WTC11 (cell line): ENCODE measurements around the gene TBC1D1. TPM values are rescaled to one million over a fixed set of nuclear protein-coding genes. Genes with fewer than 3 reads are reported as not detected.

ENCODE experiments used
- ATAC-seq: fragments of 200-7000 bp; cut with Tn5 transposase; 2 replicates; pipeline ENCODE4 v1.10.0; 2021; ENCODE audit warnings: mild to moderate bottlenecking, moderate library complexity
- CTCF ChIA-PET: fragments of 300-600 bp; sonication (Branson Sonifier 250); formaldehyde crosslinking; loops from one replicate; lab custom pipeline; 2021; ENCODE audit warnings: antibody characterized with exemption; lab: Charles Lee
- POLR2A ChIA-PET: fragments of 350-600 bp; sonication (Branson Sonifier 250); formaldehyde crosslinking; loops from one replicate; lab custom pipeline; 2021; ENCODE audit warnings: antibody characterized with exemption; lab: Charles Lee
- DNase-seq: peaks from one replicate; pipeline ENCODE4 v3.0.0; 2021; ENCODE audit warnings: low spot score
- H3K27ac Mint-ChIP-seq: 2 replicates; pipeline ENCODE4 v1.8.0; 2021; ENCODE audit warnings: mixed read lengths
- H3K27me3 Mint-ChIP-seq: 2 replicates; pipeline ENCODE4 v1.8.0; 2021; ENCODE audit warnings: low read depth, mild to moderate bottlenecking, moderate library complexity, mixed read lengths
- H3K36me3 Mint-ChIP-seq: 2 replicates; pipeline ENCODE4 v1.8.0; 2021; ENCODE audit warnings: mixed read lengths
- H3K4me1 Mint-ChIP-seq: 2 replicates; pipeline ENCODE4 v1.8.0; 2022; ENCODE audit warnings: mixed read lengths
- H3K4me3 Mint-ChIP-seq: 2 replicates; pipeline ENCODE4 v1.8.0; 2021; ENCODE audit warnings: mild to moderate bottlenecking, moderate library complexity, mixed read lengths
- H3K9me3 Mint-ChIP-seq: 2 replicates; pipeline ENCODE4 v1.8.0; 2021; ENCODE audit warnings: mixed read lengths
- E2F4 ChIP-seq: sonication (generic); formaldehyde crosslinking; IDR thresholded peaks from 2 replicates; pipeline ENCODE4 v1.8.1; 2022; ENCODE audit warnings: low read depth, mild to moderate bottlenecking, moderate library complexity, missing genetic modification reagents, borderline replicate concordance
- ELF4 ChIP-seq: sonication (generic); formaldehyde crosslinking; IDR thresholded peaks from 2 replicates; pipeline ENCODE4 v1.8.1; 2022; ENCODE audit warnings: low read depth, mild to moderate bottlenecking, moderate library complexity, missing genetic modification reagents
- FOXJ3 ChIP-seq: sonication (generic); formaldehyde crosslinking; IDR thresholded peaks from 2 replicates; pipeline ENCODE4 v1.9.0; 2021; ENCODE audit warnings: missing genetic modification reagents, mild to moderate bottlenecking, borderline replicate concordance
- FOXP1 ChIP-seq: sonication (generic); formaldehyde crosslinking; IDR thresholded peaks from 2 replicates; pipeline ENCODE4 v1.8.0; 2022; ENCODE audit warnings: missing genetic modification reagents, mild to moderate bottlenecking, moderate library complexity, borderline replicate concordance
- JAZF1 ChIP-seq: fragments of 250-450 bp; sonication (Bioruptor Pico); IDR thresholded peaks from 2 replicates; pipeline ENCODE4 v1.9.0; 2021; ENCODE audit warnings: moderate library complexity, mild to moderate bottlenecking, inconsistent platforms
- KAT7 ChIP-seq: sonication (generic); formaldehyde crosslinking; IDR thresholded peaks from 2 replicates; pipeline ENCODE4 v1.8.1; 2023; ENCODE audit warnings: missing genetic modification reagents, mild to moderate bottlenecking, borderline replicate concordance
- MXD4 ChIP-seq: fragments of 250-450 bp; sonication (Bioruptor Pico); IDR thresholded peaks from 2 replicates; pipeline ENCODE4 v1.8.0; 2021; ENCODE audit warnings: mild to moderate bottlenecking, moderate library complexity, borderline replicate concordance
- NR2C2 ChIP-seq: sonication (generic); formaldehyde crosslinking; IDR thresholded peaks from 2 replicates; pipeline ENCODE4 v1.8.0; 2022; ENCODE audit warnings: mild to moderate bottlenecking, missing genetic modification reagents
- NR3C1 ChIP-seq: sonication (generic); formaldehyde crosslinking; conservative IDR thresholded peaks from 2 replicates; pipeline ENCODE4 v1.8.1; 2023; ENCODE audit warnings: low read depth, mild to moderate bottlenecking, missing genetic modification reagents
- TEAD4 ChIP-seq: sonication (generic); formaldehyde crosslinking; IDR thresholded peaks from 2 replicates; pipeline ENCODE4 v1.8.0; 2022; ENCODE audit warnings: mild to moderate bottlenecking, missing genetic modification reagents
- ZBTB21 ChIP-seq: sonication (generic); formaldehyde crosslinking; IDR thresholded peaks from 2 replicates; pipeline ENCODE4 v1.8.1; 2023; ENCODE audit warnings: mild to moderate bottlenecking, missing genetic modification reagents, borderline replicate concordance
- ZBTB43 ChIP-seq: sonication (generic); formaldehyde crosslinking; IDR thresholded peaks from 2 replicates; pipeline ENCODE4 v1.8.1; 2023; ENCODE audit warnings: mild to moderate bottlenecking, missing genetic modification reagents
- ZNF138 ChIP-seq: sonication (generic); formaldehyde crosslinking; conservative IDR thresholded peaks from 2 replicates; pipeline ENCODE4 v1.8.1; 2022; ENCODE audit warnings: mild to moderate bottlenecking, moderate library complexity, missing genetic modification reagents
- ZNF219 ChIP-seq: sonication (generic); formaldehyde crosslinking; IDR thresholded peaks from 2 replicates; pipeline ENCODE4 v1.8.0; 2023; ENCODE audit warnings: missing genetic modification reagents, mild to moderate bottlenecking, borderline replicate concordance
- ZNF232 ChIP-seq: sonication (generic); formaldehyde crosslinking; IDR thresholded peaks from 2 replicates; pipeline ENCODE4 v1.8.0; 2022; ENCODE audit warnings: mild to moderate bottlenecking, missing genetic modification reagents
- ZNF317 ChIP-seq: sonication (generic); formaldehyde crosslinking; IDR thresholded peaks from 2 replicates; pipeline ENCODE4 v1.8.1; 2023; ENCODE audit warnings: low read depth, mild to moderate bottlenecking, moderate library complexity, missing genetic modification reagents, borderline replicate concordance
- ZNF532 ChIP-seq: fragments of 250-450 bp; sonication (Bioruptor Pico); IDR thresholded peaks from 2 replicates; pipeline ENCODE4 v1.9.0; 2021; ENCODE audit warnings: mild to moderate bottlenecking, borderline replicate concordance
- total RNA-seq: library from RNA; stranded (reverse); gene quantifications from 3 replicates; pipeline ENCODE4 v1.2.3, GENCODE V29; 2021
- TF ChIP-seq, protein P1 (sequence below): fragments of 250-450 bp; sonication (Bioruptor Pico); IDR thresholded peaks from 2 replicates; pipeline ENCODE4 v1.9.0; 2021; ENCODE audit warnings: mild to moderate bottlenecking
- TF ChIP-seq, protein P2 (sequence below): sonication (generic); formaldehyde crosslinking; IDR thresholded peaks from 2 replicates; pipeline ENCODE4 v1.8.0; 2023; ENCODE audit warnings: missing genetic modification reagents

Gene TBC1D1
- total RNA-seq, 1 experiment from 2014 or later = 134 TPM

DNA sequence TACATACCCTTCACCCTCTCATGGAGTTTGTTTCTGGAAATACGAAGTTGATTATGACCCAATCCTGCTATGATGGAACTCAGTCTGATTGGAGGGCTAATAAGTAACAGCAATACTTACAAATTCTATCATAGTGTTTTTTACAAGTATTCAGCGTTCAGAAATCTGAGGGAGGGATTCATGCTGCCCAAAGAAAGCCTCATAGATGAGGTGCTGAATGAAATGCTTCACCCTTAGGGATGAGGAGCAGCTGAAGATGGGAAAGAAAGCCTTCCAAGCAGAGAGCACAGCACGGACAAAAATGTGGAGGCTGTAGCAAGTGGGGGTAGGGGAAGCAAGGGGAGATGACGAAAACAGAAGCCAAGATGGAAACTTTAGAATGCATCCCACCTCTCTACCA is 27.9 kb upstream of the TBC1D1 start (continued):
- TF ChIP-seq ZNF532 (CRISPR knock-in tag) = no peak

DNA sequence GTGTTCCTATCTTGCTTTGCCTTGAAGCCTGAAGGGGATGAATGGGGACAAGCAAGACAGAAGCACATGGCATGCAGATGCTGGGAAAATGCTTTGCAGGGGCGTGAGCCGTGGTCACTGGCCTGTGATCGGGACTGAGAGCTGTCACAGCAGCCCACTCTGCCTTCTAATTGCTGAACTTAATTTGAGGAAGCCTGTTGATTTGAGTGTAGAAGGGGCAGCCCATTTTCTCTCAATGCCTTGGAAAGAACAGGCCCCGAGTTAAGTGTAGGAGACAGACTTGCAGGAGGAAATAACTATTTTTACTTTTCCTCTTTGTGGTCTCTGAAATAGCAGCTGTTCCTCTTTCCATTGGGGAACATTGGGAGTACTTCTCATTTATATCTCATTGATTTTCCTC is 26.1 kb upstream of the TBC1D1 start:
- no peak overlapping the region for H3K27ac Mint-ChIP-seq
- TF ChIP-seq FOXJ3 (CRISPR knock-in tag) (no peak), ZNF232 (no peak), ELF4 (CRISPR knock-in tag) (no peak), ZNF219 (CRISPR knock-in tag) (no peak)
- TF ChIP-seq, protein P1, sequence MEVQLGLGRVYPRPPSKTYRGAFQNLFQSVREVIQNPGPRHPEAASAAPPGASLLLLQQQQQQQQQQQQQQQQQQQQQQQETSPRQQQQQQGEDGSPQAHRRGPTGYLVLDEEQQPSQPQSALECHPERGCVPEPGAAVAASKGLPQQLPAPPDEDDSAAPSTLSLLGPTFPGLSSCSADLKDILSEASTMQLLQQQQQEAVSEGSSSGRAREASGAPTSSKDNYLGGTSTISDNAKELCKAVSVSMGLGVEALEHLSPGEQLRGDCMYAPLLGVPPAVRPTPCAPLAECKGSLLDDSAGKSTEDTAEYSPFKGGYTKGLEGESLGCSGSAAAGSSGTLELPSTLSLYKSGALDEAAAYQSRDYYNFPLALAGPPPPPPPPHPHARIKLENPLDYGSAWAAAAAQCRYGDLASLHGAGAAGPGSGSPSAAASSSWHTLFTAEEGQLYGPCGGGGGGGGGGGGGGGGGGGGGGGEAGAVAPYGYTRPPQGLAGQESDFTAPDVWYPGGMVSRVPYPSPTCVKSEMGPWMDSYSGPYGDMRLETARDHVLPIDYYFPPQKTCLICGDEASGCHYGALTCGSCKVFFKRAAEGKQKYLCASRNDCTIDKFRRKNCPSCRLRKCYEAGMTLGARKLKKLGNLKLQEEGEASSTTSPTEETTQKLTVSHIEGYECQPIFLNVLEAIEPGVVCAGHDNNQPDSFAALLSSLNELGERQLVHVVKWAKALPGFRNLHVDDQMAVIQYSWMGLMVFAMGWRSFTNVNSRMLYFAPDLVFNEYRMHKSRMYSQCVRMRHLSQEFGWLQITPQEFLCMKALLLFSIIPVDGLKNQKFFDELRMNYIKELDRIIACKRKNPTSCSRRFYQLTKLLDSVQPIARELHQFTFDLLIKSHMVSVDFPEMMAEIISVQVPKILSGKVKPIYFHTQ (CRISPR knock-in tag) = no peak
- H3K27me3 Mint-ChIP-seq = no peaks in the 10 kb centered on the region
- peaks cover 7% of the 10 kb centered on the region; the same call in 1 of the 2 replicates for H3K9me3 Mint-ChIP-seq
- POLR2A ChIA-PET = no interaction called here
- no peaks in the 10 kb centered on the region for H3K4me1 Mint-ChIP-seq
- DNase-seq (no peak), ATAC-seq (no peak)
- H3K36me3 Mint-ChIP-seq = peaks cover 19% of the 10 kb centered on the region
- CTCF ChIA-PET = interaction anchor here (0.6 kb wide), 1 partner anchor 638 kb away, joined by 4 read pairs; no protein-coding TSS in a partner anchor
- H3K4me3 Mint-ChIP-seq = no peak overlapping the region

DNA sequence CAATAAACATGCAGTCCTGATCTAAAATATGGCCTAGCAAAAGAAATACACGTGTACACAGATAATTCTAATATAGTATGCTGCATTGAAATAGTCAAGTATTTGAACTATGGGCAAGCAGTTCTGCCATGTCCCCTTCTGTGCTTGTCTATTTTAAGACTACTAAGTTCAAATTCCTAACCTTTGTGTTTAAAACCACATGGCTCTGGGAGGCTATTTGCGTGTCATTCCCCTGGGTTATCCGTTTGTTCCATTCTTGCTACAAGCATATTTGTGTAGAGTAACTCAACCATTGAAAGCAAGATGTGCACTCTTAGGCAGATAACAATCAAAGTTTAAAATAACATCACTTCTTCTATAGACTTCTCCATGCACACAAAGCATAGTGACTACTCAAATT is 25.4 kb upstream of the TBC1D1 start:
- POLR2A ChIA-PET = interaction anchor here (0.5 kb wide), 1 partner anchor 167 kb away, joined by 5 read pairs; no protein-coding TSS in a partner anchor
- CTCF ChIA-PET = no interaction called here
- no peaks in the 10 kb centered on the region for H3K4me1 Mint-ChIP-seq
- H3K9me3 Mint-ChIP-seq = peaks cover 7% of the 10 kb centered on the region; the same call in 1 of the 2 replicates
- TF ChIP-seq E2F4 (CRISPR knock-in tag) (no peak), ZNF232 (no peak), ZNF317 (CRISPR knock-in tag) (no peak), ZBTB43 (CRISPR knock-in tag) (no peak), ZBTB21 (CRISPR knock-in tag) (no peak), KAT7 (CRISPR knock-in tag) (no peak), NR2C2 (no peak), TEAD4 (no peak), ZNF138 (CRISPR knock-in tag) (no peak), JAZF1 (CRISPR knock-in tag) (no peak), FOXP1 (no peak), MXD4 (no peak), NR3C1 (CRISPR knock-in tag) (no peak)
- TF ChIP-seq, protein P2, sequence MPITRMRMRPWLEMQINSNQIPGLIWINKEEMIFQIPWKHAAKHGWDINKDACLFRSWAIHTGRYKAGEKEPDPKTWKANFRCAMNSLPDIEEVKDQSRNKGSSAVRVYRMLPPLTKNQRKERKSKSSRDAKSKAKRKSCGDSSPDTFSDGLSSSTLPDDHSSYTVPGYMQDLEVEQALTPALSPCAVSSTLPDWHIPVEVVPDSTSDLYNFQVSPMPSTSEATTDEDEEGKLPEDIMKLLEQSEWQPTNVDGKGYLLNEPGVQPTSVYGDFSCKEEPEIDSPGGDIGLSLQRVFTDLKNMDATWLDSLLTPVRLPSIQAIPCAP (CRISPR knock-in tag) = no peak
- TF ChIP-seq, all 79 proteins: peak for 0
- H3K4me3 Mint-ChIP-seq = no peak overlapping the region
- DNase-seq (no peak), ATAC-seq (no peak)
- H3K27me3 Mint-ChIP-seq = no peaks in the 10 kb centered on the region
- H3K27ac Mint-ChIP-seq = no peak overlapping the region
- H3K36me3 Mint-ChIP-seq = peaks cover 19% of the 10 kb centered on the region
